GM18520 (cell line): ENCODE measurements around the gene TRIP10.
A peak's percentile ranks its signal among the peaks of the same experiment; 100 is the strongest.

Experiments
- ATAC-seq: cut with Tn5 transposase; IDR thresholded peaks from one replicate; pipeline ENCODE4 v1.9.1; 2021; ENCODE audit not compliant: unreplicated experiment

The TRIP10 gene

GRCh38 chr19:6725513-6726231 is 13.8 kb upstream of the TRIP10 start:
- no peak for ATAC-seq

- ATAC-seq, result no peak
These were observed 11.1 kb upstream of the TRIP10 start for GRCh38 chr19:6728346-6728745.

GRCh38 chr19:6729573-6730152 is 9.8 kb upstream of the TRIP10 start:
- ATAC-seq, result no peak

GRCh38 chr19:6730153-6730804 is 9.2 kb upstream of the TRIP10 start:
- ATAC-seq, result no peak

- ATAC-seq, result no peak
These were observed 8.4 kb upstream of the TRIP10 start for GRCh38 chr19:6730941-6731670.

- ATAC-seq, result no peak
These were observed 7.7 kb upstream of the TRIP10 start for GRCh38 chr19:6731822-6732221.

- ATAC-seq, result no peak
These were observed 6.6 kb upstream of the TRIP10 start for GRCh38 chr19:6732803-6733337.

GRCh38 chr19:6733338-6734095 is 6.0 kb upstream of the TRIP10 start:
- ATAC-seq, result no peak

GRCh38 chr19:6734096-6734696 is 5.3 kb upstream of the TRIP10 start:
- no peak for ATAC-seq

GRCh38 chr19:6735181-6735911 is 4.1 kb upstream of the TRIP10 start:
- ATAC-seq, result no peak

- no peak for ATAC-seq
These were observed 3.1 kb upstream of the TRIP10 start for GRCh38 chr19:6736169-6736916.

GRCh38 chr19:6736917-6737283 is 2.6 kb upstream of the TRIP10 start:
- no peak for ATAC-seq

- peak; percentile 59 for ATAC-seq
These were observed 2.1 kb upstream of the TRIP10 start, which contains the start of gene GPR108 for GRCh38 chr19:6737284-6737872. Gene GPR108, minus strand, starts transcription at chr19:6737580. Its CDS starts 4 bp downstream, at chr19:6737576.

- ATAC-seq, result peak; percentile 14
These were observed 1.4 kb upstream of the TRIP10 start for GRCh38 chr19:6737873-6738786.

GRCh38 chr19:6738787-6739389 is 592 bp upstream of the TRIP10 start:
- ATAC-seq, result no peak

GRCh38 chr19:6739883-6740588 is 556 bp downstream of the TRIP10 start:
- ATAC-seq, result no peak
